Right renal pelvis (tissue), 4 donors: ENCODE data around the gene SARNP. TPM values are rescaled to one million over a fixed set of nuclear protein-coding genes. Genes with fewer than 3 reads are reported as not detected.

Experiments
- DNase-seq, 4 donors: peaks; one replicate each; pipeline ENCODE4 v3.0.0-alpha.2; 2013; ENCODE audit warnings: low read depth in 4 of 4, low spot score in 3 of 4, missing footprints in 1 of 4
- polyA plus RNA-seq, 4 donors: library from polyadenylated mRNA; unstranded; fragments of 120-200 nt; gene quantifications; one replicate each; pipeline ENCODE4 v1.2.1, GENCODE V29; 2013; ENCODE audit not compliant: insufficient read length in 4 of 4

SARNP gene
- polyA plus RNA-seq, 4 donors = 115 to 128 (median 124) TPM

GRCh38 chr12:55728186-55728938 lies 89.2 kb downstream of the SARNP start:
- DNase-seq = peak in 1 of 4 donors; percentile 54

DNA sequence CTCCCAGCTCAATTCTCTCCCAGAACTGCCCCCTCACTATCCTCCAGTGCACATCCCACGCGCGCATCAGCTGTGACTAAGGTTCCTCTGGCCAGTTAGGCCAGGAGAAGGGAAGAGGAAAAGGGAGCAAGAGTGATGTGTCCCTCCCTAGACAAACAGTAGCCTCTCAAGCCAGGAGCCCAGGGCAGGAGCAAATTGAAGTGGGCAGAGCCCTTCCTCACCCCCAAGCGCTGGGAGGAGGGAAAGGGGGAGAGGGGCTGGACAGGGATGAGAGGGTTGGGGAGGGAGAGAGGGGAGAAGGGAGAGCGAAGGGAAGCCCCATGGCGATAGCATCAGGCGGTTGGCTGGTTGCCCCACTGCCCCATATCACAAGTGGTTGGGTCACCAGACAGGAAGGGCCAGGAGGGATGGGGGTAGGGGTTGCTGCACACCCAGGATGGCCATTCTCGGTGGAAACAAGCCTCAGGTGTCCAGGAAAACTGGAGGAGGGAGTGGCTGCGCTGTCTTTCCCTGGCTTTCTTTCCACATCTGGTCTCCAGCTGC lies 89.8 kb downstream of the SARNP start:
- no peak for DNase-seq

DNA sequence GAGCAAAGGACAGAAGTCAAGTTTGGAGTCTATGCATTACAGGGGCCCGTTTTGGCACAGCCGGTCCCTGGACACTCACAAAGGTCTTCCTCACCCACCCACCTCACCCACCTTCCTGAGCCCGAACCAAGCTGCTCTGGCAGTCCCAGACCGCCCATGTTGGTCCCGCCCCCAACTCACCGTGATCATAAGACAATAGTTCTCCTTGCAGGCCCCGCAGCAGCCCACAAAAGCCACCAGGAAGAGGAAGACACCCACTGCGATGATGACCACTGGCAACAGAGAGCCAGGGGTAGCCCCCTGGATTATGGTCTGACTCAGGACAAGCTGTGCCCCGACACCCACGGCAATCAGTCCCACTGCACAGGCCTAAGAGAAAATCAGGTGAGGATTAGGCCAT lies 90.6 kb downstream of the SARNP start:
- no peak for DNase-seq

DNA sequence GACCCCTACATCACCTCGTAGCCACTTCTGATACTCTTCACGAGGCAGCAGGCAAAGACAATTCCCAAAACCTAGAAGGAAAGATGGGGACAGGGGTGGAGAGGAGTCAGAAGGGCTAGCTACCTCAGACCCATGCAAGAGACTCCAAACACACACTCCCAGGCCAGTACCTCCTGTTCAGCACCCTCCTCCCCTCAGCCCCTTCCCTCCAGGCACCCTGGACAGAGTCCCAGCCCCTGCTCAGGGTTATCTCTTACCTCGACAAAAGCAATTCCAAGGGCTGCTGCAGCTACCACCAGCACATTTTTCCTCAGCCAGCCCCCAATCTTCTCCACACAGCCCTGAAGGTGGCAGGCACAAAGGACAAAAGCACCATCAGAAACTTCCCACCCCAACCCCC lies 92.0 kb downstream of the SARNP start:
- DNase-seq = no peak

DNA sequence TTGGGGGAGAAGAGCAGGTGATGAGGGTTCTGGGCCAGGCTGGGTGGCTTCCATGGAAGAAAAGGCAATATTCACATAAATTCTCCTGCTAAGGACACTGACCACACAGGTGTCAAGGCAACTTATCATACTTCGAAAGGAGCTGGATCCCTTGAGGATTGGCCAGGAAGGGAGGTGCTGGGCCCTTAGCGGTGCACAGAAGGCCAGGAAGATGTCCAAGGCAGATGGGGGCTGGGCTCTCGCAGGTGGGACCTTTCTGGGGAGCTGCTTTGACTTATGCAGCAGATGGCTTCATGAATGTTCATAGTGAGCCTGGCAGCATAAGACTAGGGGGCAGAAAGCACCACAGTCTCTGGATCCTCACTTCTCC lies 92.6 kb downstream of the SARNP start:
- DNase-seq = no peak

- no peak for DNase-seq
These were observed 93.1 kb downstream of the SARNP start for GRCh38 chr12:55724226-55724939.

GRCh38 chr12:55723516-55724225 lies 93.9 kb downstream of the SARNP start:
- DNase-seq = no peak

DNA sequence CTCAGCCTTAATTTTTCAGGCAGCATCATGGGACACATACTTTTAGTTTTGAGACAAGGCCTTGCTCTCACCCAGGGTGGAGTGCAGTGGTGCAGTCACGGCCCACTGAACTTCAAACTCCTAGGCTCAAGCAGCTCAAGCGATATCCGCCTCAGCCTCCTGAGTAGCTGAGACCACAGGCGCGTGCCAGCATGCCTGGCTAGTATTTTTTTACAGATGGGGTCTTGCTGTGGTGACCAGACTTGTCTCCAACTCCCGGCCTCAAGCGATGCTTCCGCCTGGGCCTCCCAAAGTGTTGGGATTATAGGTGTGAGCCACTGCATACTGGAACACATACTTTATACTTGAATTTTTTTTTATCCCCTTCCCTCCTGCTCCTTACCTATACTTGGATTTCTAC lies 94.6 kb downstream of the SARNP start:
- DNase-seq = no peak

DNA sequence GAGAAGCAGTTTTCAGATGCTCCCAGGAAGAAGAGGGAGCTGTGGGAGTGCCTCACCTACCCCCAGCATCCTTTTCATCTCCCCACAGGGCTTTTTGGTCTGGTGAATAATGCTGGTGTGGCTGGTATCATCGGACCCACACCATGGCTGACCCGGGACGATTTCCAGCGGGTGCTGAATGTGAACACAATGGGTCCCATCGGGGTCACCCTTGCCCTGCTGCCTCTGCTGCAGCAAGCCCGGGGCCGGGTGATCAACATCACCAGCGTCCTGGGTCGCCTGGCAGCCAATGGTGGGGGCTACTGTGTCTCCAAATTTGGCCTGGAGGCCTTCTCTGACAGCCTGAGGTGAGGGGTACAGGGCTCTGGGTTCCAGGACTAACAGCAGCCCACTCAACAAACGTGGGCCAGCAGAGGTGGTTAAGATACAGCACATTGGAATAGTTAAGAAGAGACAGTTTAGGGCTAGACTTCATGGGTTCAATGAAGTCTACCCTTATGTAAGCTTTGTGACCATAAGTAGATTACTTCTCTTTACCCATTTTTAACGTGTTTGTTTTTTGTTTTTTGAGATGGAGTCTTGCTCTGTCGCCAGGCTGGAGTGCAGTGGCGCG lies 95.8 kb downstream of the SARNP start:
- no peak for DNase-seq

DNA sequence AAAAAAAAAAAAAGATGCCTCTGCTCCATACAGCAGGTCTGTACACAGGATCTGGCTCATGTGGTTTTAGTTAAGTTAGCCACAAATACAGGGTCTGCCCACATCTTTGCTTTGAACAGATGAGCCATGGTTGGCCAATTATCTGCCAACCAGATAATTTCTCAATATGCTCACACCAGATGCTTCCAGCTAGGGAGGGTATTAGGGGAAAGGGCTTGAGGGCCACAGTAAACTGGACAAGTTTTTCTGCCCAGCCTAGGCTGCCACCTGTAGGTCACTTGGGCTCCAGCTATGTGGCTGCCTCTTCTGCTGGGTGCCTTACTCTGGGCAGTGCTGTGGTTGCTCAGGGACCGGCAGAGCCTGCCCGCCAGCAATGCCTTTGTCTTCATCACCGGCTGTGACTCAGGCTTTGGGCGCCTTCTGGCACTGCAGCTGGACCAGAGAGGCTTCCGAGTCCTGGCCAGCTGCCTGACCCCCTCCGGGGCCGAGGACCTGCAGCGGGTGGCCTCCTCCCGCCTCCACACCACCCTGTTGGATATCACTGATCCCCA lies 96.6 kb downstream of the SARNP start:
- no peak for DNase-seq

GRCh38 chr12:55720071-55720564 lies 97.4 kb downstream of the SARNP start, which contains the start of gene RDH5:
RDH5 (plus strand) TSS chr12:55720393; CDS start chr12:55721185, 792 bp downstream.
- DNase-seq = no peak

GRCh38 chr12:55719371-55719770 lies 98.2 kb downstream of the SARNP start:
- DNase-seq = no peak

GRCh38 chr12:55718624-55719275 lies 98.8 kb downstream of the SARNP start:
- DNase-seq = no peak

- DNase-seq = no peak
These were observed 99.5 kb downstream of the SARNP start for GRCh38 chr12:55718015-55718414.

- no peak for DNase-seq
These were observed 100.2 kb downstream of the SARNP start for GRCh38 chr12:55717011-55718007.

- DNase-seq = no peak
These were observed 101.0 kb downstream of the SARNP start for GRCh38 chr12:55716582-55716957.

- DNase-seq = peak; percentile 91 to 98 (median 94)
These were observed 101.5 kb downstream of the SARNP start, which contains the start of gene BLOC1S1 for GRCh38 chr12:55715833-55716581. BLOC1S1 (plus strand) TSS chr12:55716046; CDS start chr12:55716052, 6 bp downstream.
